Measurements from ENCODE around the gene PACSIN3. TPM values are rescaled to one million over a fixed set of nuclear protein-coding genes. Genes with fewer than 3 reads are reported as not detected.

Gene PACSIN3
- total and polyA plus RNA-seq, 2 of the 13 experiments (the other 11 are each of a cell fraction or from before 2014, with no cell fraction given), result 47.9 to 93.3 TPM

GRCh38 chr11:47132490-47132889 is 53.7 kb downstream of the PACSIN3 start:
- ATAC-seq (no peak), FAIRE-seq (no peak)
- CTCF ChIA-PET (ENCODE audit: low intra/inter-chr PET ratio, low total read pairs), result no interaction called here

More at GRCh38 chr11:47132490-47132889, 53.7 kb downstream of the PACSIN3 start:
- Histone ChIP-seq H3K4me3 (replicated peaks in 1 of 3; ENCODE audit: insufficient read depth in 1 of 3, low read depth in 2 of 3, low read length in 3 of 3) (no peak overlapping the region), H3K36me3 (replicated peaks in 1 of 2; ENCODE audit: control insufficient read depth in 1 of 2, insufficient read depth in 2 of 2, low read length in 2 of 2) (no peaks in the 10 kb centered on the region), H2AFZ (ENCODE audit: low read length) (no peak overlapping the region), H3K9ac (ENCODE audit: insufficient read depth, low read depth, low read length) (no peak overlapping the region), H3K4me2 (ENCODE audit: low read depth, low read length) (no peak overlapping the region), H3K79me2 (ENCODE audit: insufficient read depth, low read length) (no peaks in the 10 kb centered on the region), H4K20me1 (ENCODE audit: insufficient read depth, low read length) (no peaks in the 10 kb centered on the region), H3K4me1 (ENCODE audit: insufficient read depth, low read length) (no peaks in the 10 kb centered on the region), H3K27me3 (ENCODE audit: control insufficient read depth in 1 of 2, insufficient read depth in 2 of 2, low read length in 2 of 2) (no peaks in the 10 kb centered on the region), H3K27ac (ENCODE audit: extremely low read length, insufficient read depth, low read length) (no peak overlapping the region), H3K9me3 (ENCODE audit: low read length) (no peaks in the 10 kb centered on the region)
- intact Hi-C loops (cut with micrococcal nuclease; ENCODE audit: unreplicated experiment), result no loop called here
- DNase-seq (ENCODE audit: low spot score), result no peak
- in situ Hi-C loops (cut with HindIII; ENCODE audit: extremely low pct_ligation_motif_present, low pct_unique_long_range_greater_than_20kb), result no loop called here
- no TSS peak for BruUV-seq (replicated peaks)
- POLR2A ChIA-PET, result no interaction called here
- TF ChIP-seq NFRKB (IDR thresholded peaks at IDR 0.05), result no peak
- TF ChIP-seq ZNF816 (CRISPR knock-in tag; IDR thresholded peaks at IDR 0.05; ENCODE audit: borderline replicate concordance), result no peak
- TF ChIP-seq KLF13 (CRISPR knock-in tag; IDR thresholded peaks at IDR 0.05), result no peak
- no peak for TF ChIP-seq HNRNPL (IDR thresholded peaks at IDR 0.05; ENCODE audit: low read depth, low read length)
- no peak for TF ChIP-seq ZBTB34 (CRISPR knock-in tag; IDR thresholded peaks at IDR 0.05)
- TF ChIP-seq RFXAP (CRISPR knock-in tag; IDR thresholded peaks at IDR 0.05; ENCODE audit: borderline replicate concordance), result no peak
- no peak for TF ChIP-seq RXRA (CRISPR knock-in tag; IDR thresholded peaks at IDR 0.05)
- no peak for TF ChIP-seq ZNF224 (CRISPR knock-in tag; IDR thresholded peaks at IDR 0.05)
- TF ChIP-seq ZNF414 (CRISPR knock-in tag; IDR thresholded peaks at IDR 0.05), result no peak
- no peak for TF ChIP-seq STAG1 (CRISPR knock-in tag; IDR thresholded peaks at IDR 0.05)
- no peak for TF ChIP-seq HNF4A (CRISPR knock-in tag; IDR thresholded peaks at IDR 0.05)
- no peak for TF ChIP-seq RCOR2 (CRISPR knock-in tag; IDR thresholded peaks at IDR 0.05)
- TF ChIP-seq NFYC (CRISPR knock-in tag; IDR thresholded peaks at IDR 0.05), result no peak
- TF ChIP-seq ZNF121 (CRISPR knock-in tag; IDR thresholded peaks at IDR 0.05), result no peak
- no peak for TF ChIP-seq ZNF687 (CRISPR knock-in tag; IDR thresholded peaks at IDR 0.05)
- TF ChIP-seq PBX3 (CRISPR knock-in tag; IDR thresholded peaks at IDR 0.05; ENCODE audit: borderline replicate concordance), result no peak
- no peak for TF ChIP-seq ZFP36L1 (CRISPR knock-in tag; IDR thresholded peaks at IDR 0.05)
- no peak for TF ChIP-seq ZNF333 (CRISPR knock-in tag; IDR thresholded peaks at IDR 0.05; ENCODE audit: borderline replicate concordance)
- TF ChIP-seq TOE1 (CRISPR knock-in tag; IDR thresholded peaks at IDR 0.05), result no peak
- TF ChIP-seq ZSCAN12 (CRISPR knock-in tag; IDR thresholded peaks at IDR 0.05), result no peak
